NCI-H345 treated with DMSO at 0.1 percent for 48 hours (cell line): ENCODE measurements around the gene PSMB11.

Experiments used
- DNase-seq: peaks from one replicate; lab custom pipeline; 2025; ENCODE audit not compliant: unreplicated experiment; lab: John Stamatoyannopoulos, UW

Gene PSMB11

DNA sequence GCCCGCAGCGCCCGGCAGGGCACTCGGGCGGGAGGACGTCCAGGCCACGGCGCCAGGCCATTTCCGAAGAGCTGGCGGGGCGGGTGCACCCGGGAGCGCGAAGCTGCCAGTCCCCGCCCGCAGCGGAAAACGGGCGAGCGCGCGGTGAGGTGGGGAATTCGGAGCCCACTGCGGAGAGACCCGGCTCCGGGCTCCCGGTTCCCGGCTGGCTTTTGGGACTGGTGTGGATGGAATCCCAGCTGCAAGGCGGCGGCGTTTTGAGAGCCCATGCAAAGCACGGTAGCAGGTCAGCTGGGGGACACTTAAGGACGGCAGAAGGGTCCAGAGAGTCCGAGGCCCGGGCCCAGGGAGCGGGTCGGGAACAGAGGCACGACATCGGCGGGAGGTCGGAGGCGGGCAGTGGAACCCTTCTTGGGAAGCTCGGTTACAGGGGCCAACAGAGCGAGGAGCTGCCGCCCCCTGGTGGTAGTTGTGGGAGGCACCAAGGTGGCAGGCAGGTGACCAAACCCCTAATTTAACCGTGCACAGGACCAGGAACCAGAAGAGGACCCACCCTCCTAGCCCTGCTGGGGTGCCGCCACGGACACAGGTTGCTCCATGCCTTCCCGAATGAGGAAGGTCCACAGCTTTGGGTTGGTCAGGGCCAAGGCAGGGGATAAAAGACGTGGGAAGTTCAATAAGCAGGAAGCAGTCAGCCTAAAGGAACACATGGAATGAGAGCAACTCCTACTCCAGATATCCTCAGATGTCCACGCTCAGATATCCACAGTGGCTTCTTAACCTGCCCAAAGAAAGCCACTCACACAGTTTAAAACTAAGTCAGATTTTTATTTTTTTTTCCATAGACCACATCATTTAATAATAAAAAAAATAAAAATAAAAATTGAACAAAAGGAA is 16.0 kb downstream of the PSMB11 start:
- DNase-seq = no peak

DNA sequence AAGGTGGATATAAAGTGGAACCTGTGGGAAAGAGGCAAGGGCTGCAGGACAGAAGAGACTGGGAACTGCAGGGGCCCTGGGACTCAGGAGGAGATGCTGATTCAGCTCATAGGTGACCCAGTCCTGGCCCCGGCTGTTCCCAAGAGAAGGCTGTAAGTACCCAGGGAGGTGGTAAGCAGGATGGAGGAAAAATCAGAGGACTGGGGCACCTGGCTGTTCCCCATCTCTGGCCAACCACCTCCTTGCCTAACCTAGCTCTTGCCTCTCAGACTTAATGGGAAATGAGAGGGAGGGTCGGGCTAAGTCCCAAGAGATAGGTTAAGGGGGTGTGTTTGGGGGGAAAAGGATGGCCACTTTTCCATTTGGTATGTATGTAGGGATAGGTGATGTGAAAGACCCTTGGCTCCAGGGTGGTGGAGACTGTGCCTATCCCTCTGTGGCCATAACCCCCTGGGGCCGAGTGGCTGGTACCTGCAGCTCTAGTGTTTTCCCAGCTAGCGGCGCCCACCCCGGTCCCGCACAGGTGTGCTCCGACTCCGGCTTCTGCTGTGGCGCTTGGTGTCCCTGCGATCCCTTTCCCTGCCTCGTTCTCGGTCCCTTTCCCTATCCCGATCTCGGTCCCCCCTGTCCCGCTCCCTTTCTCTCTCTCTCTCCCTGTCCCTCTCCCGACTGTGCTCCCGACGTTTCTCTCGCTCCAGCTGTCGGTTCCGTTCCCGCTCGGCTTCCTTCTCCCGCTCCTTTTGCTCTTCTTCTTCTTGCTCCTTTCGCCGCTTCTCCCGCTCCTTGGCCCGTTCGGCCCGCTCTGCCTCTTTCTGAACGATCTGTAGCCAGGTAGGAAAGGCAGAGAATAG is 16.9 kb downstream of the PSMB11 start:
- DNase-seq = no peak

DNA sequence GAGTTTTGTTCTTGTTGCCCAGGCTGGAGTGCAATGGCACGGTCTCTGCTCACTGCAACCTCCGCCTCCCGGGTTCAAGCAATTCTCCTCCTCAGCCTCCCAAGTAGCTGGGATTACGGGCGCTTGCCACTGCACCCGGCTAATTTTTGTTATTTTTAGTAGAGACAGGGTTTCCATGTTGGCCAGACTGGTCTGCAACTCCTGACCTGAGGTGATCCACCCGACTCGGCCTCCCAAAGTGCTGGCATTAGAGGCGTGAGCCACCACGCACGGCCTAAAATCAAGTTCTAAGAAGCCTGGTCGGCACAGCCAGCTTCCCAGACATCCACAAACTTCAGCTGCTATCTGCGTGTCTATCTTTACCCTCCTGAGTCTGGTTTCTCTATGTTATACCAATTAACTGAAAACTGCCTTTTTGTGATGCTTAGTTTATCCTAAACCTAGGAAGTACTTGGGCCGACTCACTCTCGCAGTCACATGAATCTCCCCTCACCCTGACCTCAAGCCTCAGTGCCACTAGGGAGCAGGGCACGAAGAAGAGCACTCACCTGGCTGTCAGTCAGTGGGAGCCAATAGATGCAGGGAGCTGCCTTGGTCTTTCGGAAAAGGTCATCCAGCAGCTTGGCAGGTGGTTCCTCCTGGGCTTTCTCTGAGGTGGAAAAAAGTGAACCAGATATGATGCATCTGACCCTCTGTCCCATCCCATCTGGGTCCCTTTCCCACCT is 18.7 kb downstream of the PSMB11 start:
- no peak for DNase-seq

DNA sequence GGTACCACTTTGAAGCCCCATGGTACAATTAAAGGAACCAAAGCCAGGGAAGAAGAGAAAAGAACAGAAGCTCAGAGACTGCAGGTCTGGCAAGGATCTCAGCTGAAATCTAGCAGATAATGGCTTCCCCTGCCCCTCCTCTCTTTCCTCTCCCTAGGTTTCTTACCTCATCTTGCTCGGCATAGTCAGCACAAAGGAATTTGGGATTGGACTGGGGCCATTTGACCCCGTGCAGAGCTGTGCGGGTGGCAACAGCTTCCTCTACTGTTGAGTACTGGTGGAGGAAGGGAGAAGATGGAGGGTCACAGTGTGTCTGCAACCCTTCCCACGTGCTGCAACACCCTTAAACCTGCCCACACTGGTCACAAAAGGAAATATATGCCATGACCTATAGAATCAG is 20.0 kb downstream of the PSMB11 start:
- DNase-seq = no peak

DNA sequence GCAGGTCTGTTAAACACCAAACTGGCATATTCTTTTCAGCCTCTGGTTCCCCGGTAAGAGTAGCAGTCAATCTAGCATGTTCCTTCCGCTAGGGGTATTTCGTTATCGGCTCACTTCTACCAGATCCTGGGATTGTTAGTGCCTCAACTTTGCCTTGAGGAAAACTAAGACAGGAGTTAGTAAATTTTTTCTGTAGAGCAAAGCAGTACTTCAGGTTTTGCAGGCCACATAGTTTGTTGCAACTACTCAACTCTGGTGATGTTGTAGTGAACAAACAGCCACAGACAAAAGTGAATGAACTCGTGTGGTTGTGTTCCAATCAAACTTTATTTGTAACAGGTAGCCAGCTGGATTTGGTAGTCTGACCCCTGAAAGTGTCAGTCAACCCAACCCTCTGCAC is 21.6 kb downstream of the PSMB11 start:
- DNase-seq = no peak

DNA sequence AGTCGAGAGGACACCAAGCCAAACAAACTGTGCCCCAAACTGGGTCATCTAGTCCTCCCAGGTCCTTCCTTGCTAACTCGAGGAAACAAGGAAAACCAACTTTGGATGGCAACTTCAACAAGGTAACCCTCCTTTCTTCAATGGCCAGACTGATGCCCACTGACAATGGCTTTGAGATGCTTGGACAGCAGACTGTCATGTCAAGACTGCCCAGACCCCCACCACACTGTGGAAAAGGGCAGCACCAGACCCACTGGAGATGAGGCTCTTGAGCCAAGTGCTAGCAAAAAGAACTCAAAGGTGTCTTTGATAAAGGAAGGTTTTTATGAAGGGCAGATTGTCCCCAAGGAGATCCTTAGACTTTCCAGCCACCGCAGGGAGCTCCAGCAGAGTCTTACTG is 24.4 kb downstream of the PSMB11 start:
- DNase-seq = no peak

- DNase-seq = no peak
Observed at GRCh38 chr14:23066855-23067744, 25.1 kb downstream of the PSMB11 start.

GRCh38 chr14:23067847-23068788 is 26.1 kb downstream of the PSMB11 start:
- no peak for DNase-seq

DNA sequence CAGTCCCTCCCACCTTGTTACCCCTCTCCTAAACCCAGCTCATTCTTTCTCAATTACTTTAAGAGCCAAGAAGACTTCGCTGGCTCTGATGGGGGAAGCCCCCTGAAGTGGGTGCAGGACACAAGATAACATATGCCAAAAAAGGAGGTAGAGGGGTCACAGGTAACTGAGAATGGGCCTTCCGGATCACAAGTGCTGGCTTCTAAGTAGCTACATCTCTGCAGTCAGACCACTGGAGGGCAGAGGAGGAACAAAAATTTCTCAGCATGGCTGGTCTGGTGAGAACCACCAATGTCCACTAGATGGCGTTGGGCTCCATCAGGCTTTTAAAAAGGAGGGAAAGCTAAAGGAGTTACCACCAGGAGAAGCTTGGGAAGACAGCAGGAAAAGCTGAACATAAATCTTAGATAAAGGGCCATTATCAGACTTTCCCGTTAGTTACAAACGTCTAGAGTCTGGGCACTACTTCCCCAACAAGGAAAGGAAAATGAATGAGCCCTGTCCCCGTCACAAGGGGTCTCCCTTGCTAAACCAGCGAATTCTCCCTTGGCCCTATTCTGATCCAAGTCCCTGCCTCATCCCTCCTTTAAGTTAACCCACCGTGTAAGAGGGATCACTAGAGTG is 26.9 kb downstream of the PSMB11 start:
- no peak for DNase-seq

- no peak for DNase-seq
Observed at GRCh38 chr14:23069413-23069806, 27.4 kb downstream of the PSMB11 start.

DNA sequence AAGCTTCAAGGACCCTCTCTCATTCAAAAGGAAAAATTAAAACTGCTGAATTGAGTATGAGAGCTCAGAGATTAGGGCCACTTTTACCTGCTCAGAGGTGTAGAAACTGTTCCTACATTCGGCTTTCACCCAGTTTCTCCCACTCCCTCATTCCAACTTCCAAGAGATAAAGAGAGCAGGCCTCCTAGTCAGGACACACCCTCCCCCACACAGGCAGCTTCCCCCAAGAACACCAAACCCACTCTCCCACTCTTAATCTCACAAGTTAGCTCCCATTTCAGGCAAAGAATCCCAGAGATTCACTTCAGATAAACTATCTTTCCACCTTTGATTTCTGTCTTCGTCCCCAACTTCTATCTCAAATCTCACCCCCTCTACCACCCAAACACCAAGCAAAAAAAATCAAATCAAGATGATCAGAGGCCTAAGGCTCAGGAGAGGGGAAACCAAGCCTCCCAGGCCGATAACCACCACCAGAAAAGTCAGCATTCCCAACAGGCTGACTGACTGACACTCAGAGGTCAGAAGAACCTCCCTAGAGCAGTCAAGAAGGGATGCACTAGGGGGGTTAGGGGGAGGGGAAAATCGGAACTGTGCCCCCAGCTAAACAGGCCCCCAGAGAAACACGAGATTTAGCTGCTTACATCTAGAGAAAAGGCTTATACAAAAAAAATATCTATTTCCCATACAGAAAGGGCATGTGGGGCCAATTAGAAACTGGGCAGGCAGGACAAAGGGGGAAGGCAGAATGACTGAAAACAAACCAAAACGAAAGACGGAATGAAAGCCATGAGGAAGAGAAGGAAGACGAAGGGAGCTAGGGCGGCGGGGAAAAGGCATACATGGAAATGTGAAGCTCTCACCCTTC is 28.5 kb downstream of the PSMB11 start:
- no peak for DNase-seq

GRCh38 chr14:23071244-23071920 is 29.4 kb downstream of the PSMB11 start:
- DNase-seq = no peak

GRCh38 chr14:23071921-23072539 is 30.0 kb downstream of the PSMB11 start:
- DNase-seq = no peak

DNA sequence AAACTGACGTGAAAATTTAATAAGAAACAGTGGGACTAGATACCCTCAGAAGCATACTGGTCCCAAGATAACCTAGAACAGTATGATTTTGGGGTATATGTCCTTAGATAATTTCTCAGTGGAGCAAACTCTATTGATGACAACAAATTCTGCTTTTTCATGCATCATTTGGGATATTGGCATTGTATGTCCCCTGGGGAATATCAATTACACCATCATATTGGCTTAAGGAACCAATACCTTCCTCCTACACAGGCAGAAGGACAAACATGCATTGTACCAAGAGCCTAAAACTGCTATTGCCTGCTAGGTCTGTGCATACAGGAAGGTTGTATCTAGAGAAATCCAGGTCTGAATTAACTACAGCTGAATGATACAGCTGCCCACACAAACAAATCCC is 32.9 kb downstream of the PSMB11 start:
- no peak for DNase-seq

DNA sequence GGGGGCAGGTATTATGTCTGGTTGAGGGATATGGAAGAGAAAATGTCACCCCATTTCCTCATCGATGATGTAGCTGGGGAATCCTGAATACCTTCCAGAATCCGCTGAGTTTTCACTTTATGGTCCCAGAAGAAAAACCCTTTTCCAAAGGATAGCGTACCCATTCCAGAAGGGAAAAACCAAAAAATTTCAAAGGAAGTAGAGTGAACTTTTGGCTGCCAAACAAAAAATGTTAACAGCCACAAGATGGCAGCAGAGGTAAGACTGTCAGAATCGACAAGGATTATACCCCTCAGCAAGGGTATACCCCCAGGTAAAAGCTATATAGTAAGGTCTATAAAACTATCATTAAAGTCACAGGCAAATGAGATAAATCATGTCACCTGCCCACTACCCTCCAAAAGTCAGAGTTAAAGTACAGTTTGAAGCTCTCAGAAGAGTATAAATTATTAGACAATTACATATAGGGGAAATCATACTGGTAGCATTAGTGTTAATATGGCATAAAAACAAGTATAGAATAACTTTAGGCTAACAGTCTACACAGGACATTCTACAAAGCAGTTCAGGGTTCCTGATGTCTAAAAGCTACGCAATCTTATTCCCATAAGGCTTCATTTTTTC is 34.9 kb downstream of the PSMB11 start:
- no peak for DNase-seq

DNA sequence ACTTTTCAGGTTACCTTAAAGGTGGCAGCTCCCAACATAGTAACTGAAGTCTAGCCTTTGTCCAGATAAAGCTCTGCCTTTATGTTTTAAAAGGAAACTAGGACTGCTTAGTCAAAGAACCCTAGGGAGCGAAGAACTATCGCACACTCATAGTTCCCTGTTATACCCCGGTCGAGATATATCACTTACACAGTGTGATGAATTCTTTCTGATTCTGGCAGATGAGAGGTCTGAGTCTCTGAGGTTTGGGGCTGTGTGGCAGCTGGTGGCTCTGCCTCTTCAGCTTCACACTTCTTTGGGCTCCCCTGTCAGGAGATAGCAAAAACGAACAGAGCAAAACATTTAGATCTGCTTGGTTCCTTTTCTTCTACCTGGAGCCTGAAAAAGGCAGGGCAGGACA is 36.0 kb downstream of the PSMB11 start:
- no peak for DNase-seq
